ENCODE measurements around the gene OR2T2.
"Not testable (repeated sequence)": the region's sequence is repeated elsewhere in the genome, so short reads cannot be mapped to it uniquely, and the experiment has no call there.

DNA sequence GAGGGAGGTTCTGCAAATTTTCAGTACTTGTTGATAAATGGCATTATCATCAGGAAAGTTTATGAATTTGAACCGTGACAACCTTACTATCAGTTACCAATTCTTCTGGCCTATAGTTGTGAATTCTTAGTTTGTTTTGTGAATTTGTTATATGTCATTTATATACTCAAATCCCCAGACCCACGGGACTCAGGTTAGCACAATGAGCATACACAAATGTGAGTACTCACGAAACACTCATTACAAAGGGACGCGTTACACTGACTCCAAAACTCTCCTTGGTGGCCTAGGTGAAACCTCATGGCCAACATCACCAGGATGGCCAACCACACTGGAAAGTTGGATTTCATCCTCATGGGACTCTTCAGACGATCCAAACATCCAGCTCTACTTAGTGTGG lies 42.9 kb downstream of the OR2T2 start, which contains the start of gene OR2T5:
- TF ChIP-seq, protein P1, sequence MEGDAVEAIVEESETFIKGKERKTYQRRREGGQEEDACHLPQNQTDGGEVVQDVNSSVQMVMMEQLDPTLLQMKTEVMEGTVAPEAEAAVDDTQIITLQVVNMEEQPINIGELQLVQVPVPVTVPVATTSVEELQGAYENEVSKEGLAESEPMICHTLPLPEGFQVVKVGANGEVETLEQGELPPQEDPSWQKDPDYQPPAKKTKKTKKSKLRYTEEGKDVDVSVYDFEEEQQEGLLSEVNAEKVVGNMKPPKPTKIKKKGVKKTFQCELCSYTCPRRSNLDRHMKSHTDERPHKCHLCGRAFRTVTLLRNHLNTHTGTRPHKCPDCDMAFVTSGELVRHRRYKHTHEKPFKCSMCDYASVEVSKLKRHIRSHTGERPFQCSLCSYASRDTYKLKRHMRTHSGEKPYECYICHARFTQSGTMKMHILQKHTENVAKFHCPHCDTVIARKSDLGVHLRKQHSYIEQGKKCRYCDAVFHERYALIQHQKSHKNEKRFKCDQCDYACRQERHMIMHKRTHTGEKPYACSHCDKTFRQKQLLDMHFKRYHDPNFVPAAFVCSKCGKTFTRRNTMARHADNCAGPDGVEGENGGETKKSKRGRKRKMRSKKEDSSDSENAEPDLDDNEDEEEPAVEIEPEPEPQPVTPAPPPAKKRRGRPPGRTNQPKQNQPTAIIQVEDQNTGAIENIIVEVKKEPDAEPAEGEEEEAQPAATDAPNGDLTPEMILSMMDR (IDR thresholded peaks at IDR 0.05; ENCODE audit: low read length): not testable (repeated sequence)
- TF ChIP-seq EZH2 (IDR thresholded peaks at IDR 0.05; ENCODE audit: borderline replicate concordance, low read length): not testable (repeated sequence)
